ENCODE data around the gene SNX5. TPM values are rescaled to one million over a fixed set of nuclear protein-coding genes. Genes with fewer than 3 reads are reported as not detected.

SNX5 gene
- total and polyA plus RNA-seq, 2 of the 8 experiments (the other 6 are each of a cell fraction or from before 2014, with no cell fraction given): 155 to 194 TPM

GRCh38 chr20:17968366-17969277 lies at the start of gene SNX5, which contains the start of gene MGME1 (continued):
- TF ChIP-seq POU5F1 (IDR thresholded peaks at IDR 0.05; ENCODE audit: low read depth, low read length) (no peak), FOSL1 (IDR thresholded peaks at IDR 0.05; ENCODE audit: insufficient read depth, low read depth, low read length) (no peak)
